ENCODE measurements around the gene RPP30.

RPP30 gene

DNA sequence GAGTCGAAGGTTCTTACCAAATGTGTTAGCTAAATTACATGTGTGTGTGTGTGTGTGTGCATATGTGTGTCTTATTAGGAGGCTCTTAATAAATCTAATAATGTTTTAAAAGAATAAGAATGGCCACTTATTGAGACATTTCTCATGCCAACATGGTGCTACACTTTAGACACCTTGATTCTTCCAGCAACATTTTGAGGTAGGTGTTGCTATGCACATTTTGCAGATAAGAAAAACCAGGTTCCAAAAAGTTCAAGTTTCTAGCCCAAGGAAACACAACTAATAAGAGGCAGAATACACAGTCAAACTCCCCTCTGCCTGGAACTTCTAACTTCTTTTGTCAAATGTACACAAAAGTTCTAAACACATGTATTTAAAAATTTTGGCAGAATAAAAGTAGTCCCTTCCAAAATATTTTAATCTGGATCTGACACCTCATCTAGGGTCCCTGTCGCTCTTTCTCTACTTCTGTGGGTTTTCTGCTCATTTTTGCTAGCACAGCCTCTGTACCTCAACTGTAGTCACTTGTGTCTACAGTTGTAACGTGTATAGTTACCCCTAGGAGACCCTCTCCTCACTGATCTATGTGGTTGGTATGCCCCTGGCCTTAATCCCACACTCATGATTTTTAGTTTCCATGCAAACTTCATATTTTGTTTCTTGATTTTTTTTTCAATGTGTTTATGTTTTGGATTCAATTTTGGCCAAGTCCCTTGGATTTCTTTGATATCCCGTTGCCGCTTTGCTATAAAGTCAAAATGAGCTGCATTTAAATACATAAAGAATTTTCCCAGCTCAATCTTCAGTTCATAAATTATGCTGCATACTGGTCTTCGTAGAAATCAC is 44.8 kb downstream of the RPP30 start:
- no peak for DNase-seq (ENCODE audit: low read depth in 2 of 2)

DNA sequence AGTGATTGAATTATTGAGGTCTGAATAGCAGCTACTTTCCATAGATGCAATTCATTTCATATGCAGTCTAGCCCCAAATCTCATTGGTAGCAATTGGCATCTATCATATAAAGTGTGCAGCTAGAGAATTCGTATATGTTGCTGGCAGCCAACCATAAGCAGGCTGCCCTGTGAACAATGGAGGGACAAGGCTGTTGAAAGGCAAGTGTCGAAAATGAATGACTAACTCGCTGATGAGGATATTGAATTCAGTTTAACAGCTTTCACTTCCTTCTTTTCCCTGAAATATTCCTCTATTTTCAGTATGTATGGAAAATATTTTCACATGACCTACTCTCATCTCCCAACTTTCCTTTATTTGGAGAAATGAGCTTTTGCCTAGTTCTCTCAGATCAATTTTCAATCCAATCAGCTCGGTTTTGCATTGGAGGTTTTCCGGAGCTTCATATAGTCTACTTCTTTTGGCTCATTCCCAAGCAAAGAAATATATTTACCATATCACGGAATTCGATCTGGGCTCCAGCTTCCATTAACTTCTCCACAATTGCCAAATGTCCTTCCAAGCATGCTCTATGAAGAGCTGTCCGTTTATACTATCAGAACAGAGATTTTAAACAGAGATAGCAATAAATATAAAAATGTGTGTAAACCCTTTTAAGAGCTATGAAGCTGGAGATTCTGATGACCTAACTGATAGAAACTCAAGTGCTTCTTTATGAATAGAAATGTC is 45.6 kb downstream of the RPP30 start:
- DNase-seq (ENCODE audit: low read depth in 2 of 2) = no peak

DNA sequence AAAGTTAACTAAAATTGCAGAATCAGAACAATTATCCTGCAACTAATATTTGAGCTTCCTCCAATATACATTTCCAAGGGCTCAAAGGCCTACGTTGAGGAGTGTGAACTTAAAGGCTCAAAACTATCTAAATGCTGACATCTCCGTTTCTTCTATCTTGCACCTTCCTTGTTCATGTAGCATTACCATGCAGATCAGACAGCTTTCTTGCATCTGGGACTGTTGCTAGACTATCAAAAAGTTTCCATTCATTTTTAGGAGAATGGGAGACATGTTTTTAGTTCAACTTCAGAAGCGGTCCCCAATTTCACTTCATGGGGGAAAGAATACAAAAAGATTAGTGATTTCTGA is 46.2 kb downstream of the RPP30 start:
- no peak for DNase-seq (ENCODE audit: low read depth in 2 of 2)

DNA sequence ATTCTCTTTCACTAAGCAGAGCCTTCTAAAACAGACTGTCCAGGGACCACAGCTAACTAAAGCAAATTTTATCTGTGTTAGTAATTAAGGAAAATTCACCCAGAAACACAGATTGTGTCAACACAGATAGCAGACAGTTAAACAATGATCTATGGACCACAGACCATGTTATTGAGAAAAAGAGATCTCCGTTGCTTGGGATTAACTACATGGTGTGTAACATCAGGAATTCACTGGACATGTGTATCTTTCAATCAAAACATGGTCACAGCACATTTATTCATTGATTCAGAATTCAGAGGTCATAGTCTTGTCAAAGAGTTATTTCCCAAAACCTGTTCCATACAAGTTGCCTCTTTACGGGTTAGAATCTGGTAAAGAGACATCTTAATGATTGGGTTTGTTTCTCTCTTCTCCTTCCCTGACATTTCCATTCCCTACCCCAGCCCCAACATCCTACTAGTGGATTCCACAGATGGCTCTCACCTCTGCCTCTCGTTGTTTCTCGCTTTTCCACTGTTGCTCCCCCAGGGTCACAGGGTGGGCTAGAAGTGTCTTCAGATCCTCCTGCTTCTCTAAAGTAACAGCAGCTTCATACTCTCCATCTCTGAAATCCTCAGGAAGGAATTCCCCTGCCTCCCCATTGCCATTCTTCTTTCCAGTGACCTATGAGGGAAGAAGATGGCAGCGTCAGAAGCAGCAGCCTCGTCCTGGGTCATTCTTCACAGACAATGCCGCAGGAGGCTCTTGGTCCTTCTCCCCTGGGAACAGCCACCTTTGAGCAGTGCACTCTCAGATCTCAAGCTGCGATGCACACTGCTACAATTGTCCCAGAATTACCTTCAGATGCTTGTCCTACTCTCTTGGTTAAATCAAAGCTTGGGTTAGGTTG is 48.2 kb downstream of the RPP30 start:
- DNase-seq (ENCODE audit: low read depth in 2 of 2) = no peak

DNA sequence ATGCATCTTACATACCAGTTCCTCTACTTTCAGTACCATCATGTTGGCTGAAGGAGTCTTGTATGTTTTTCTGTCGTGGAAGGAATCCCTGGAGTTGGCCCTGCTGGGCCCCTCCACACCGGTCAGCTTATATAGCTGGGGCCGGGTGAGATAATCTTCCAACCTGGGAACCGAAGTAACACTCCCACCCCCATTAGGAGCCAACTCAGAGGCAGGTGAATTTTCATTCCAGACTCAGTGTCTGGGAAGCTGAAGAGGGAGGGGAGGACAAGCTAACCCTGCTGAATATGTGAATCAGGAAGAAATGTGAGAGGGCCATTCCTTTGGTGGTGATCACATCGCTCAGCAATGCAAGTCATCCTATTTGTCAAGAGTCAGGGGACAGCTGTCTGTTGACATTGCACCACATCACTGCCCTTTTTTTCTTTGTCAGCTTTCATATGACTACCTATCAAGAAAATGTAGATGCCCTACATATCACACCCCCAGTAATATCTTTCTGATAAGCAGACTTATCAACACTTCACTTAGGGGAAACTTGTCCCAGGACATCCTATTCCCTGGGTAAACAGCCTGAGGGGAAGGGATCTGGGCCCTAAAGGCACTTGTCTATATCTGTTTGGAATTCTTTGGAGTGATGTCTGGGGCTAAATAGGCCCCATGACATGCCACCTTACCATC is 49.4 kb downstream of the RPP30 start, which contains the start of gene ANKRD1:
Gene ANKRD1, minus strand, starts transcription at position 102 of the 681 bp plus-strand sequence. Its CDS starts 60 bp downstream, at position 42.
- DNase-seq (ENCODE audit: low read depth in 2 of 2) = no peak

DNA sequence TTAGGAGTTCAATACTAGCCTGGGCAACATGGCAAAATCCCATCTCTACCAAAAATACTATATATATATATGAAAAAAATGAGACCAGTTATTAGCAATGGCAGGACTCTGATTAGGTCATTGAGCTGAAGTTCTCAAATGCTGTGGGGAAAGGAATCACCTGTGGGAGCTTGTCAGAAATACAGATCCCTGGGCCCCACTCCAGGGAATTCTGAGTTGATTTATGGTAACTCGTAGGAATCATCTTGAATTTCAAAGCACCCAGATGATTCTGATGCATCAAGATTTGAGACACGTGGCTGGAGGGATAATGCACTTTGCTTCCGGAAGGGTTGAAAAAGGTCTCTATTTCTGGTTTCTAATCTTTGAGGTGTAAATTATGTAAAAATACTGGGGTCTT is 50.1 kb downstream of the RPP30 start:
- no peak for DNase-seq (ENCODE audit: low read depth in 2 of 2)

DNA sequence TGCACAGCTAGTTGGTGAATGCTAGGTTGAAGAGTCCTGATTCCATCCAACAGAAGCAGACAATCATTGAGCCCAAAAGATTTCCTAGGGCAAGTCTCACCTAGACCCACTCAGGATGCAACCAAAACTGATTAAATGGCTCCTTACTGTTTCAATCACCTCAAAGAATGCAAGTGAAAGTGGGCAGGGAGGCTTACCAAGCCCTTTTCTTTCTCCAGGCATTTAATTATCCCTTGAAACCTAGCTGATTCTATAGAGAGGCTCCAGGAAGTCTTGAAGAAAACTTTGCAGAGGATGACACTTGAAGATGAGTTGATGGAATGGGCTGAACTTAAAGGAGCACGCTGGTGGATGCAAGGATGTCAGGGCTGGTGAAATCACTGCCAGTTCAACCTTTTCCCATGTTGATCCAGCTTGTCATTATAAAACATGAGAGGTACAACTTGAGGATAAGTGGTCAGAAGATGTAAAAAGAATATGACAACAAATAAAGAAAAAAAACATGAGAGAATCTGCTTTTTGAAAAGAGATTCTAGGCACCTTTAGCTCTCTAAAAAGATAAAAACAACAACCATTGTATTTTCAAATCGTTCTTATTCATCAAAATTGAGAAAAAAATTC is 51.4 kb downstream of the RPP30 start:
- no peak for DNase-seq (ENCODE audit: low read depth in 2 of 2)

DNA sequence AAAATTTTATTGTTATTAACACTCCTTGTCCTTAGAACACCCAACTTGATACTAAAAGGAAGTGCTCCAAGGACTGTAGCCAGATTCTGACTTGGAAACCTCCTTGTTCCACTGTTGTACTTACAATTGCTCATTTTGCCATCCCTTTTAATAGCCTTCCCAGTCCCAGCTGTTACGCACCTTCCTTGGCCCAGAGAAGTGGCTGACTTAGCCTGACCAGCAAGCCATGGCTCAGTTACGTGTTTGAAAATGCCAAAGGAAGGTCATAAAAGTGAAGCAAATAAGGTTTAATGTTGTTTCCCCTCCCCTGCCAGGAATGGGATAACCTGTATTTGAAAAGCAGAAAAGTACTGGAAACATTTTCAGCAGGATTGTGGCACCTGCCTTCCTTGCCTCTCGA is 52.8 kb downstream of the RPP30 start:
- no peak for DNase-seq (ENCODE audit: low read depth in 2 of 2)

DNA sequence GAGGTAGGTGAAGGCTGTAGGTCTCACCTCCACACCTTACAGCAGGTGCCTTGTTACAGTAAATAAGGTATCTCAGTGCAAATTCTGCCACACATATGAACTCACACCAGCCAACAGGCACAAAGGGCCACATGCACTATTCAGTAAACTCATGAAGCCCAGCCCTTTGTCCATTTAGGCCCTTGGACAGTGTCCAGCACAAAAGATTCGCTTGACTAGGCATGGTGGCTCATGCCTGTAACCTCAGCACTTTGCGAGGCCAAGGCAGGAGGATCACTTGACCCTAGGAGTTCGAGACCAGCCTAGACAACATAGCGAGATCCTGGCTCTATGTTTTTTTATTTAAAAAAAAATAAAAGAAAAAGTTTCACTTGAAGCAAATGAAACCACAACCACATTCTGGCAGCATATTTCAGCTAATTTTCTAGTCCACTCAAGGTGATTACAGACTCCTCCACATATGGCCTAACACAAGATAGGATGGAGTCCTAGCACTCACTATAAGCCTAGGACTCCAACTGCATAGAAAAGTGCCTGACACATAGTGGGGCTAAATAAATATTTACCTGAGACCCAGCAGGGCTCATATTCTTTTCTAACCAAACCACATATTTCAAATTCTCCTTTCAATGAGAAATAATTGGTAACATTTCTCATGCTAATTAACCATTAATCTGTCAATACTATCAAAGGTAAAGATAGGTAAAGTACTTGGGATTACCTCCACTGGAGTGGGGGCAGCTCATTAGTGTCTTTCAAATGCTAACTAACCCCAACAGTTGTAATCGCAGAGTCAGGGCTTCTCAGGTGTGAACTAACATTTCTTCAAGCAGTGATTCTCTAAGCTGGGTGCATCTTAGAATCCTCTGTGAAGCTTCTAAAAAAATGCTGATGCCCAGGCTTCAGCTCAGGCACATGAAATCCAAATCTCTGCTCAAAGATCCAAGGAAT is 53.6 kb downstream of the RPP30 start:
- DNase-seq (ENCODE audit: low read depth in 2 of 2) = no peak

DNA sequence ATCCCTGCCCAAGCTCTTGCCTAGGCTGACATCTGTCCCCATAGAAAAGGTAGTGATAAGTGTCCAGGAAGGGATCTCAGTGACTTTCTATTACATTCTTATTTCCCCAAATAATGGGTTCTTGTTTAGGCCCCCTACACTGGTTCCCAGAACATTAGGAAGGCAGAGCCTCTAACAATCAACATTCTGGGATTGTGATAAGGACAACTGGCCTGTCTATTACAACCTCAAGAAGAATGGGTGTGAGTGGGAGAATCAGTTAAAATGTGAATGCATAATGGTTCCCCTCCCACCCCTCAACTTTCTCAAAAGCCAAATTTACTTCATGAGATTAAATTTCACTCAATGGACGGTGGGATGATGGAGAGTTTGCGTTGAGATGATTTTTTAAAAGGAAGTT is 55.5 kb downstream of the RPP30 start:
- no peak for DNase-seq (ENCODE audit: low read depth in 2 of 2)

DNA sequence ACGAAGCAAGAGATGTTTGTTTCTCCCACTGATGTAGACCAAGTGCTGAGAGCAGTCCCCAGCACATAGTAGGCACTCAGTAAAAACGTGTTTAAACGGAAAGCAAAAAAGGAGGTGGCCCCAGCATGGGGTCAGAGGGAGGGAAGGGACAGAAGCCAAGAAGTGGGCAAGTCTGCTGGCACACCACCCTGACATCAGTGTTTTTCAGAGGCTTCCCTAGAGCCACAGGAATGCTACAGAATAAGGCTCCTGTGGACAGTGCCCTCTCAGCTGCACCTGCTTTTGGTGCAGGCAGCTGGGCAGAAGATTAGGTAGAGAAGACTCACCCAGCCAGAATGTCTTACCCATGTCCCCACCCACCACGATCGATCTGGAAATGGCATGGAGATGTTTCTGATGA is 57.4 kb downstream of the RPP30 start:
- DNase-seq (ENCODE audit: low read depth in 2 of 2) = no peak

DNA sequence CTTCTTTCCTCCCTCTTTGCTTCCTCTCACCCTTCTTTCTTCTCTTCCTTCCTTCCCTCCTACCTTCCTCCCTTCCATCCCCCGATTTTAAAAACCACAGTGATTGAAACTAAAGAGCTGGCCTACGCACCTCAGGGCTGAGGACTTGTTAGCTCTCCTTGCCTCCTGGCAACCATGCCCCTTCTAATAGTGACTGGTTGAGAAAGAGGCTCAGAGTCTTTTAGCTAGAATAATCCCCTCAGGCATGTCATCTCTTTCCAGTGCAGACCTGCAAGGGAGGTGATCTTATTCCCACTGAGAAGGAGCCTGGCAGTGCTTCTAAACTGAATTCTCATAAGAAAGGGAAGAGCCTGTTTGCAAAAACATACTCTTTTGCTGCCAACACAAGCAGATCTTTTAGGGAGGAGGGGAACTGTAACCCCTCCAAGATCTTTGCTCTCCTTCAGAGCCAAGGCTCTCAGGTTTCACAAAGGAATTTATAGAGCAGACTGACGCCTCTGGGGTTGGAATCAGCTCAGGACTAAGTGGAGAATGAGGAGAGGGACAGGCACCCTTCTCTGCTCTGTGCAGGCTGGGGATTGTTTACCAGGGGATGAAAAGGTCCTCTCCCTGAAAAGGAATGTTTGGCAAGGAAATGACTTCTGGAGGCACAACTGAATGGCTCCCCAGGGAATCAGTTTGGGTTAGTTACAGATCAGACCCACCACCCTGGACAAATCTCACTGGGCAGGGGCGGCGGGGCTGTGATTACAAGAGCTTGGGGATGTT is 58.5 kb downstream of the RPP30 start:
- no peak for DNase-seq (ENCODE audit: low read depth in 2 of 2)

DNA sequence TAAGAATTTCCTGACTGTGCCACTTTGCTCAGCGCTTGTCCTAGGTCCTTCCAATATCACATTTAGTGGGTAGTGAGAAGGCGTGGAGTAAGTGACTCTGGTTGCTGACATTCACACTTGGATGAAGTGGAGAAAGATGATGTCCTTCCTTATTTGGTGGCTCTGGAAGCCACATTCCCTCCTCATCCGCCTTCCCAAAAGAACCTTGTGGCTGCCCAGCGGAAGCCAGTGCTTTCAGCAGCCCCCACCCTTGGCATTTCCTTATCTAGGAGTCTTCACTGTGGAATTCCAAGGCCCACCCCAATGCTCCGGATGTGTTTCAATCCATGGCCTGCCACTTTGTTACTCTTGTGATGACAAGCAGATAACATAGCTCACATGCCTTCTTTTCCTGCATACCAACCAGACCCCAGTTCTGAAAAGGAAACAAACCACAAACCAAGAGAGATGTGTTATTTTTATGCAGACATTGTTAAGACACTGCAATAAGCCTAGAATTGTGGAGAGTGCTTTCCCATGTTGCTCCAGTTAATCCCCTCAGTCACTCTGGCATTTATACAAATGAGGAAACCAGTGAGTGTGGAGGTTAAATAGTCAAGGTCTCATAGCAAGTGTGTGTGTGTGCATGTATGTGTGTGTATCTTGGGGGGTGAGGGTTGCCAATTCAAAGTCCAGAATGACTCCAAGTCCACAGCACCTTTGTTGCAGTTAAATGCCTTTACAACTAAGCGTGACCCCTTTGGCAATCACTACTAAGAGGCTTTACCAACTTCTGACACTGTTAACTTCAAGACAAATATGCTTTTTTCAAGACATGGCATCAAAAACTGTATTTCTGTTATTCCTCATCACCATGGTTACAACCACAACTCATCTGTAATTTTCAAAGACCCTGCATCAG is 59.4 kb downstream of the RPP30 start:
- no peak for DNase-seq (ENCODE audit: low read depth in 2 of 2)

DNA sequence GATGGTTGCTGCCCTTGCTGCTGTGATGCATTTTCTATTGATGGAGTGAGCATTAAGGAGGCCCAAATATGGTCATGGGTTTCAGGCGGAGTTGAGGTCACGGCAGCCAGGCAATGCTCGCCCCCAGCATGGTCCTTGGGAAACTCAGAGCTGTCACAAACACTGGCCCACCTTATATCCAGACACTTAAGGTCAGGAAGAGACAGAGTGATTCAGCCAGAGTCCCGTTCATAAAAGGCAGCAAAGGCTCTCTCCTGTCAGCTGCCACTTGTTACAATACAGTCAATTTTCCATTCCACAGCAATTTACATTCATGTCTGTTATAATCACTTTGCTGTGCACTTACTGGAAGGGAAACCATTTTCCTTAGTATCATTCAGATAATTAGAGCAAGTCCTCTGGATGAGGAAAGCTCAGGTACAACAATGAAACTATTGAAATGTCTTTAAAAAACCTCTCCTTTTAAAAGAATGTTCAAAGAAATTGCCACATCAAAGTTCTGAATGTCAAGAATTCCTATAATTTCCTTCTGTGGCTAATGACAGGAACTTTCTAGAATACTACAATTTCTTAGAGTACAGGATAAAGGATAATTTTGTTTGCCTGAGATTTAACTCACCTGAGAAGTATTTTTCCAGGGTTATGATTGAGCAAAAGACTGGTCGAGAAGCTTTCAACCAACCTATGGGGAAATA is 64.0 kb downstream of the RPP30 start:
- DNase-seq (ENCODE audit: low read depth in 2 of 2) = no peak

DNA sequence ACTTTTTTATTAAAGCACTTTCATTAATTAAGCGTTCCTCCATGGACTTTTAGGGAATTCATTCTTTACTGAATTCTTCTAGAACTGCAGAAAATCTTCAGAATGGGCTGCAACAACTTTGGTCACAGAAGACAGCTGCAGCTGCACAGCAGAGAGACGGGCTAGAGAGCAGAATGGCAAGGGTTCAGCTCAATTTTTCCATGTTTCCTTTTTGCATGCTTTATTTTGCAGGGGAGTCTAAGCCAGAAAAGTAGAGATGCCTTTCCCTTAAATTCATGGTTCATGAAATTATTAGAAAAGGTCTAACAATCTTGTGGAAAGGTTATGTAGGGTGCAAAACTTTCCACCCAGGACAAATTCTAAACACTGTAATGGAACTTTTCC is 64.5 kb downstream of the RPP30 start:
- no peak for DNase-seq (ENCODE audit: low read depth in 2 of 2)

DNA sequence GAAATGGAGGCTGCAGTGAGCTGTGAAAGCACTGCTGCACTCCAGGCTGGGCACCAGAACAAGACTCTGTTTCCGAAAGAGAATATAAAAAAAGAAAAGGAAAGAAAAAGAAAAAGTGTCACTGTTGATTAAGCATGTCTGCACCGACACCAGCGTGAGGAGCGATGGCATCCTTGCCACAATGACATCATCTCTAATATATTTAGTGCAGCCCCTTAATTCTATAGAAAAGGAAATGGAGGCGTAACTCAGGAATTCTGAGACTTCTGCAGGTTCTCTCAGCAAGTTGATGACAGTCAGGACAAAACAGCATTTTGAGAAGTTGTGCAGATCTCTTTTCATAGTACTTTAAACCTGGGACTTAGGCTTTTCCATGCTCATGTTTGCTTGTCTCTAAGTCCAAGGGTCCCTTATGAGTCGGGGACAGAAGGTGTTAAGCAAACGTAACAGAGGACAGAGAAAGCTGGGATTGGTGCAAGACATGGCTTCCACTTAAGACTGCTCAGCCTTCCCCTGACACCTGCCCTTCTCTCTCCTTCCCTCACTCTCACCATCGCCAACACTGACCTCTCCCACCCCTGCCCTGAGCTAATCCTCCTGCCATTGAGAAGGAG is 66.0 kb downstream of the RPP30 start:
- DNase-seq (ENCODE audit: low read depth in 2 of 2) = no peak

DNA sequence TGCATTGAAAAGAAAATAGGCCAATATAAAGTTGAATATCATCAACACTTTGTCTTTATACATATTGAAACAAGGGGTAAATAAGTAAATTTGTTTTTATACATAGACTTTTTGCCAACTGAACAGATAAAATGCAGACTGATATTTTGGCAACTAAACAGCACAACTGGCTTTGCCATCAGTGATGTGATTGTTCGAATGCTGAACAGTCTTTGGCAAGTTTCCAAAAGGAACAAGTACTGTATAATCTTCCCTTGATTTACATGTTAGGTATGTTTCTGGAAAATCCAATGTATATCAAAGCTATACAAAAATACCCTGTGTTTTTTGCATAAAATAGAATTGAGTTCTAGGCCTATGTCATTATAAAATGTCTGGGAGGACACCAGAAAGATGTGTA is 67.3 kb downstream of the RPP30 start:
- no peak for DNase-seq (ENCODE audit: low read depth in 2 of 2)
